Tongue (tissue), 2 donors: ENCODE data around the gene PCSK6. TPM values are rescaled to one million over a fixed set of nuclear protein-coding genes. Genes with fewer than 3 reads are reported as not detected.

Experiments
- DNase-seq: peaks from one replicate; pipeline ENCODE4 v3.0.0-alpha.2; 2015
- total RNA-seq: library from RNA; depleted of rRNA; stranded (reverse); fragments of >200 nt; gene quantifications from one replicate; pipeline ENCODE4 v1.2.3, GENCODE V29; 2014

Gene PCSK6
- total RNA-seq, 1 donor from 2014 or later = 10.6 TPM

DNA sequence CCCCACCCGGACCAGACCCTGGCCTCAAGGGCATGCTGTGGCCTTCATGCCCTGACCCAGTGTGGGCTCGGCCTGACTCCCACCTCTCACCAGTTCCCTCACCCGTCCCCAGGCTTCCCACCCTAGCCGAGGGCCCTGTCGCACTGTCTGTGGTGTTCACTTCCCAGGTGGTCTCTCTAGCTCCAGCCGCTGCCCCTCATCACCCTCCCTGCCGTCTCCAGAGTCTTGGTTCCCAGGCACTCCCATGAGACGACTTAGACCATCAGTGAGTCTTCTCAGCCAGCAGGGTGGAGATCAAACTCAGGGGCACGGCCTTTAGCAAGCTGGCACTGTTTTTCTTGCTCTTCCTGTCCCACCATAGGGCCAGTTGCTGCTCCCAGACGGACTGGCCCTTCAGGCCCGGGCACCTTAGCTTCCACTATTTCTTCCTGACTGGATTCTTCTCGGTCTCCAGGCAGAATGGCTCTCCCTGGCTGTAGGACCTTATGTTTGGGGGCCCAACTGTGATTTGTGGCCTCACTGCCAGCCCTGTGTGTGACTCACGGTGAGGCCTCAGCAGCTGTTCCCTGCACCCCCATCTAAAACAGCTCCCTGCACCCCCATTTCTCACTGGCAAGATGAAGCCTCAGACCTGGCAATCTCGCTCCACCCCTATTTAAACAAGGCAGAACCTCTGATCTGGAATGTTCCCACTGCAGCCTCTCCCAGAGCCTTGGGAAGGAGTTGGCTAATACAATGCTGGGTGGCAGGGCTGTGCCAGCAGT, 9.4 kb upstream of the PCSK6 start:
- DNase-seq = no peak

DNA sequence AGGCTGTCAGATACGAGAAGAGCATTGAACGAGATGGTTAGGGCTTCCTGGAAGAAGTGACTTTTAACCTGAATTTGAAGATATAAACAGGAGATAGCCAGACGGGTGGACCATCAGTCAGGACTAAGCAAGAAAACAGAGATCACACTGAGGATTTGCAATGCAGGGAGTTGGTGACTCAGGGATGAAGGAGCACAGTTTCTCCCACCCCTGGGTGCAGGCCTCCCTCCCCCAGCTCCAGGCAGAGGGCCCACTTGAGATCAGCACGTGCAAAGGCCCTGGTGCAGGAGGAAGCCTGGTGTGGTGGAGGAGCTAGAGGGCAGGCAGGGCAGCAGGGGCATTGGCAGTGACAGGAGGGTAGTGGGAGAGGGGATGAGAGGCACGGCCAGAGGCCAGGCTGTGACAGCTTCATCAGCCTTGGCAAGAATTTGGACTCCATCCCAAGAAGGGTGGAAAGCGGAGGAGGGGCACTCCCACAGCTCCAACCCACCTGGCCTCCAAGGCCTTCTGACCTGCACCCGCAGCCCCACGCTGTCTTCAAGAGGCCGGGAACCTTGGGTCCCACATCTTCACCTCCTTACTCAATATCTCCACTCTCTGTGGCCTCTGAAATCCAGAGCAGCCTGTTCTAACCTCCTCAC, 8.7 kb upstream of the PCSK6 start:
- DNase-seq = no peak

- DNase-seq = no peak
These were observed 8.1 kb upstream of the PCSK6 start for GRCh38 chr15:101497484-101498034.

GRCh38 chr15:101497017-101497416, 7.5 kb upstream of the PCSK6 start:
- DNase-seq = no peak

GRCh38 chr15:101496198-101496986, 6.9 kb upstream of the PCSK6 start:
- DNase-seq = no peak

DNA sequence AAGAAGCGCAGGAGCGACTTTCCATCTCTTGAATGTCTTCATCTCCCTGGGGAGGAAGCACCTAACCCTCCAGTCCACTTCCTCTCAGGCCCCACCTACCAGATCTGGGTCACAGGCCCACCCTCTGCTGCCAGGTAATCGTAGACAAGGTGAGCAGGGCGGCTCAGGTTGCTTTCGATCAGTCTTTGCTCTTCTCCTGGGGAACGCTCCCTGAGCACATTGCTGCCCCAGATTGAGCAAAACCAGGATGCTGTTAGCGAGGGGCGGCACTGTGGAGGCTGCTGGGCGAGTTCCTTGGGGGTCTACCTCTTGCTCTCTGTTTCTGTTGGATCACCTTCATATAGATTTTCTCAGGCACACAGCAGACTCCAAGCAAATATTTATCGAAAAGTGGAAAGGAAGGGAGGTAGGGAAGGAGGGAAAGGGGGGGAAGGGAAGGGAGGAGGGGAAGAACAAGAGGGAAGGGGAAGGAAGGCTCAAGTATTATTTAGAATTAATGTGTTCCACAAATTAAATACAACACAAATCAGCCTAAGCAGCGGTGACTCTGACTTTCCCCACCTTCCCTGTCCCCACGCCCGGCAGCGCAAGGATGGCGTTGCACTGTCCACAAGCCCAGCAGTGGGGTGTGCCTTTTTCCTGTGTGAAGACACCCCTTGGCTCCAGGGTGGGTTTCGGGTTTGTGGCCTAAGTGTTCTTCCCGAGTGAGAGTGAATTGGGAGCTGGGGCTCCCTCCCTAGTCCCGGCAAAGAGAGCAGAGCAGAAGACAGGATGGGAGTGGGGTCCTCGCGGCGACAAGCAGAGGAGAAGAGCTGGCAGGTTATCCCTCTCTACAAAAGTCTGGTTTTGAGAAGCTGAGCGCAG, 6.1 kb upstream of the PCSK6 start:
- DNase-seq = no peak

DNA sequence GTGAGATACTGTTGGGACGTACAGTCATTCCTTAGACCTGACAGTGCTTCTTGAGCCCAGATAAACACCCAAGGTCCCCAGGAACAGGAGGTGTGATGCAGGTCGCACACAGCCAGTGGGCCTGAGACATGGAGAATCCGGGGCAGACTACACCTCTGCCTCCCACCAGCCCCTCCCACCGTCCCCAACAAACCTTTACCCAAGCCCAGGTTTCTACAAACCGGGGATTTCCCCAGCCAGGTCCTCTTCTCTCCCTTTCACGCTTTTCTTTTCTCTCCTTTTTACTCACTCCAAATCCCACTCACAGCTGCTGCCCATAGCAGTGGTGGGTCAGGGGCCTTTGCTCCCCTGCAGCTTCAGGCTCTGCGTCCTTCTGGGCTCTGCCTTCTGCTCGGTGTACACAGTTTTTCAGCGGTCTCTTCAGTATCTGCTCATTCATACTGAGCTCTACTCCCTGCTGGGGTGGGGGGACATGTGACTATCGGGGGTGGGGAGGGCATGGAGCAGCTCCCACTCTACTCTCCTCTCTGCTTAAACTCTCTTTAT, 4.8 kb upstream of the PCSK6 start:
- DNase-seq = no peak

- DNase-seq = no peak
These were observed 3.5 kb upstream of the PCSK6 start for GRCh38 chr15:101492766-101493692.

DNA sequence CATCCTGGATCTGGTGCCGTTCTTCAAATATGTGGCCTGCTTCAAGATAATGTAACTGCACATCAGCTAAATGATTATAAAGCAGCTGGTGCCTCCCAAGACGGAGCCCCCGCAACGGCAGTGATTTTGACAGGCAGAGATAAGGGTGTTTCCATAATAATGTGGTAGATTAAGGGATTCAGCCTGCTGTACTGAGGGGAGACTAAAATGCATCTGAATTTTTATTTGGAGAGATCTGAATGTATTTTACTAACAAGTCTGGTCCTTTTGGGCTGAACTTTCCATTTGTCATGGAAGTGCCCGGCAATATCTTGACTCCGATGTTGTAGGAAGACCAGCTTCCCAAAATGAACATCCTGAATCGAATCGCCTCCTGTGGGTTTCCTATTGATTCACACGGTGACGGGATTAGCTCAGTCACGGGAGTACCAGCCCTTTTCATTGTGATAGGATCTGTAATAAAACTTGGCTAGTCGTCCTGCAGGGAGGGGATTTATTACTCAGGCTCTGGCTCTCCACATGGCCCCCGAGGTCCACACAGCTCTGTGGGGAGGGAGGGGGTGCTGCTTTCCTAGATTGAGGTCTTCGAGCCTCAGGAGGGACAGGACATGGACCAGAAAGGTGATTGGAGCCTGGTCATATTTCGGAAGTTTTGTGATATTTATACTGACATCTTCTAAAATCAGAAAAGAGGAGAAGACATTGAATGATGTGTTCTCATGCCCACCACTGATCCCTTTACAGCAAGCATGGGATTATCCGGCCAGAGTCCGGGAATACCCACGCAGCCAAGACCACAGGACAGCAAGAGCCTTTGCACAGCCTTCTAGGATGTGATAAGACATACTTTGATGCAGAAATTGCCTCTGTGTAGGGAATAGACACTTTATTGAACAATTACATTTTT, 2.5 kb upstream of the PCSK6 start:
- DNase-seq = no peak

DNA sequence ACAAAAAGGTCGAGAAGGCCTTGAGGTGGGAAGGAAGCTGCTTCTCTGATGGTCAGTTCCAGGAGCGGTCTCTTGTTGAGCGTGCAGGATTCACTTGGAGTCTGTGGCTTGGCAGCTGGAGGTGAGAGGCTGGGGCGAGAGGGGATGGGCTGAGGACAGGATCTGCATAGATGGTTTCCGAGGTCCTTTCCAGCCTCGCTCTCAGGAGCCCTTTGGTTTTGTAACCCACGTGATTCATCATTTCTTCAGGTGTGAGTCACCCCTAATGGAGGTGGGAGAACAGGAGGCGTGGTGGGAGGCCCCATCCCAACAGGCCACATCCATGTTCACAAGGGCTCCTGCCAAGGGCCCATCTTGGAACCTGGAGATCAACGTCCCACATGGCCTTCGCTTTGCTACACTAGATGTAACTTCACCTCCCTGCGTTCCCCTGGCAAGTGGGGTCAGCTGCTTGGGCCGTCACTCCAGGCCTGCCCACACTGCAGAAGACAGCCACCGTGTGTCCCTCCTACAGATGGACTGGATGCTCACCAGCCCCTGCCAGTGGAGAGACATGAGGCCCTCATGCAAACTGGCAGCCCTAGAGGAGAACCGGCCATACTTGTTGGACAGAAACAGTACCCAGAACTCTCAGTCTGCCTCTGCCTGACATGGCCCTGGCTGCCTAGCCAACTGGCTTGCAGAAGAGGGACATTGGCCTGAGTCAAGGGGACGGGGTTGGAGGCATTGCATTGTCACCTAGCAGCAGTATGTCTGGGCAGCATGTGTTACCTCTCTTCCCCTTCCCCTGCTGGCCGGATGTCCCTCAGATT, 1.6 kb upstream of the PCSK6 start:
- DNase-seq = no peak

- no peak for DNase-seq
These were observed 943 bp upstream of the PCSK6 start for GRCh38 chr15:101490408-101490891.

GRCh38 chr15:101489237-101489598, 289 bp downstream of the PCSK6 start:
- DNase-seq = peak; percentile 57

DNA sequence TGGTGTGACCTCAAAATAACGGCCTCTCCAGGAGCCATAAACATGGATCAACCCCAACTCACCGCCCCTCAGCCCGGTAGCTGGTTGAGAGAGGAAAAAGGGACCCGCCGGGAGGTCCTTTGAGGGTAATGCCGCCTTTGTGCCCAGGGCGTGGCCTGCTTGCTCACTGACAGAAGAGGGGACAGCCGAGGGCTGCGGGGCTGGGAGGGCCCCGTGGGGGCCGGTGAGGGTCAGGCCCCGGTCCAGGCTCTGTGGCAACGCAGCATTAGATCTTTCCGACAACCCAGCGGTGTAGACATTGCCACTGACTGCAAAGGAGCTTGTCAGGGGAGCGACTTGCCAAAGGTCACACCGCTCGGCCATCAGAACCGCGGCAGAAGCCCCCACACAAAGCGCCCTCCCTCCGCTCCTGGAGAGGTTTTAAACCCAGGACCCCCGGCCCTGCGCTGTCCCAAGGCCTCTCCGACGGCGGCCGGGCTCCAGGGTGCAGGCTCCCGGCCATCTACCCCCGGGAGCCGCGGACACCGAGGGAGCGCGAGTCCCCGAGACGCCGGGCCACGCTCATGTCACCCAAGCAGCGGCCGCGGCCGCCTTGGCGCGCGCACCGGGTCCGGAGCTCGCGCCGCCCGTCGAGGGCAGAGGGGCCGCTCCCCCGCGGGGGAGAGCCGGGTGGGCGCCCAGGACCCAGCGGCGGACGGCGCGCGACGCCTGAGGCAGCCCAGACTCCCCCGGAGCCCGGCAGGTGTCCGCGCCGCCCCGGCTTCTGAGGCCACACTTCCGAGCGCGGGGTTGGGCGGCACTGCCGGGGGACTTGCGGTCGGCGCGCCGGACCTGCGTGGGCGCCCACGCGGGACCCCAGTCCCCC, 975 bp downstream of the PCSK6 start:
- no peak for DNase-seq

DNA sequence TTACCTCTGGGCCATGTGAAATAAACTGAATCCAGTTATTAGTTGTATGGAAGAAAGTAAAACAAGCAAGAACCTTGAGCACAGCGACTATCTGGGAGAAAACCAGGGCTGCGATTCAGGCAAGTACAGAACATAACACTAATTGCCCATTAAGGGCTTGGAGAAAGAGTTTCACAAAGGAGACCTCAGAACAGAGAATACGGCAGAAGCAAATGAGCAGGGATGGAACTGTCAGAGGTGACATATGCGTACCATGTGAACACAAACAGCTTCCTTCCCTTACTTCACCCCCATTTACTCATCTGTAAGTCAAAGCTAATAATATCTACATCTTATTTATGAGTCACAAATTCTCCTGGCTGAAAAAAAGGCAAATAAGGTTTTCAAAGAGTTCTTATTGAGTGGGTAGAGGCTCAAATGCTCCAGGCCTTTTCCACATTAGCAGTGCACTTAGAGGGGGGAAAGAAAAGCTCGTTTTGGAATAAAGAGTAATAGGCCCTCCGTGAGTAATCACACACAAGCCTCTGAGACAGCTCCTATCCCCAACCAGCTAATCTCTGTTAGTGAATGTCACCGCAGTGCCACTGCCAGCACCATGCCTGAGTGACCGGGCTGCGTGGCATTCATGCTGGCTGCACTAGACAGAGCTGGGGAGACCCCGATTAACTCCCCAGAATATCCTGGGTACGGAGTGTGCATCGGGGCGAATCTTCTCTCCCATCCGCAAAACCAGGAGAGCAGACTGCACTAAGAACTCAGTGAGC, 2.6 kb downstream of the PCSK6 start:
- no peak for DNase-seq

DNA sequence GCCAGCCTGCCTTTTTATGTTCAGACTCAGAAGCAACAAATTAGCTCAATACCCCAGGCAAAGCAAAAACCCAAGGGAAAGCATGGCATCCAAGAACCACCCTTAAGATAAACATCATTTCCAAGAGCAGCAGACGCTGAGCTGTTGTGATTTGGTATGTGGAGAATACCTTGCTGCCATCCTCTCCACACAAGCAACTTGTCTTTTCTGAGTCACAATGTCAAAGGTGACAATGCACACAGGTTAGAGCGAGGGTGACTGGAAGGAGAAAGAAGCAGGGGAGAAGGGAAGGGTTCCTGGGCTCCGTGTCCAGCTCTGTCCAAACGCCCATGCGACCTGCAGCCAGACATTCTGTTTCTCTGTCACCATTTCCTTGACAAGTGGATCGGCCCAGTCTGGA, 6.0 kb downstream of the PCSK6 start:
- no peak for DNase-seq
